ENCODE measurements around the gene LTF.
"Not testable (repeated sequence)": the region's sequence is repeated elsewhere in the genome, so short reads cannot be mapped to it uniquely, and the experiment has no call there.

The LTF gene

GRCh38 chr3:46433841-46434240 lies 30.9 kb downstream of the LTF start:
- FAIRE-seq: no peak
- TF ChIP-seq POLR2A (IDR thresholded peaks at IDR 0.05; ENCODE audit: low read depth, low read length) (no peak), SPI1 (IDR thresholded peaks at IDR 0.05; ENCODE audit: low read depth, low read length) (no peak), TAF1 (IDR thresholded peaks at IDR 0.05; ENCODE audit: low read depth, low read length) (no peak), POU2F2 (IDR thresholded peaks at IDR 0.05; ENCODE audit: low read depth, low read length) (no peak), PAX5 (IDR thresholded peaks at IDR 0.05; ENCODE audit: insufficient read depth, low read length, severe bottlenecking) (no peak), POLR2AphosphoS5 (IDR thresholded peaks at IDR 0.05; ENCODE audit: low read depth, low read length) (no peak)
- no peak for DNase-seq (ENCODE audit: insufficient read length, low spot score)

DNA sequence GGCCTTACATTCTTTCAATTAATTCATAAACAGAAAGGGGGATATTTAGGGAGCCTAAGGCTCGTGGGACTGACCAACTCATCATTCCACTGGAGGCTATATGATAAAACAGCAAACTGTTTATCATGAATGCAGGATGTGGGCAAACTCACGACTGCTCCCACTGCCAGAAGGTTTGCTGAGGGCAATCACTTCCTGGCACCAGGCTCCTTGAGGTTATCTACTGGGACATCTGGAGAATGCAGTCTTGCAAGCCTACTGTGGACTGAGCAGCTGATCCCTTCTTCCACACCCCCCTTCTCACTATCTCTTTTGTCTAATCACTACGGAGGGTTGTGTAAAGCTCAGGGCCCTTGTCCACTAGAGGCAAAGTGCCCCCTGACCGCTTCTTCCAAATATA lies 31.6 kb downstream of the LTF start:
- not testable (repeated sequence) for FAIRE-seq; DNase-seq (ENCODE audit: insufficient read length, low spot score)

DNA sequence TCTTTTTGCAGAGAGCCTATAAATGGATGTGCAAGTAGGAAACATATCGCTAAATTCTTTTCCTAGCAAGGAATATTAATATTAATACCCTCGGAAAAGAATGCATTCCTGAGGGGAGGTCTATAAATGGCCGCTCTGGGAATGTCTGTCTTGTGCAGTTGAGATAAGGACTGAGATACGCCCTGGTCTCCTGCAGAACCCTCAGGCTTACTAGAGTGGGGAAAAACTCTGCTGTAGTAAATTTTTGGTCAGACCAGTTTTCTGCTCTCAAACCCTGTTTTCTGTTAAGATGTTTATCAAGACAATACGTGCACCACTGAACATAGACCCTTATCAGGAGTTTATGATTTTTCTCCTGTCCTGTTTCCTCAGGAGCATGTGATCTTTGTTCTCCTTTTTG lies 32.8 kb downstream of the LTF start:
- DNase-seq (ENCODE audit: insufficient read length, low spot score); FAIRE-seq: not testable (repeated sequence)

DNA sequence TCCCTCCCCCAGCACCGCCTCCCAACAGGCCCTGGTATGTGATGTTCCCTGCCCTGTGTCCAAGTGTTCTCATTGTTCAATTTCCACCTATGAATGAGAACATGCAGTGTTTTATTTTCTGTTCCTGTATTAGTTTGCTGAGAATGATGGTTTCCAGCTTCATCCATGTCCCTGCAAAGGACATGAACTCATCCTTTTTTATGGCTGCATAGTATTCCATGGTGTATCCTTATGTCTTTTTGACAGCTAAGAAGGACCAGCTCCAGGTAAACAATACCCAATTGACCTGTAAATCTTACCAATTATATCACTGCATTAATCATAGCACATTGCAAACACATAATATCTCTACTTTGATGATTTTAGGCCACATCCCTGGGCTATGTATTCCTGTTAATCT lies 33.8 kb downstream of the LTF start:
- DNase-seq (ENCODE audit: insufficient read length, low spot score); FAIRE-seq: not testable (repeated sequence)

DNA sequence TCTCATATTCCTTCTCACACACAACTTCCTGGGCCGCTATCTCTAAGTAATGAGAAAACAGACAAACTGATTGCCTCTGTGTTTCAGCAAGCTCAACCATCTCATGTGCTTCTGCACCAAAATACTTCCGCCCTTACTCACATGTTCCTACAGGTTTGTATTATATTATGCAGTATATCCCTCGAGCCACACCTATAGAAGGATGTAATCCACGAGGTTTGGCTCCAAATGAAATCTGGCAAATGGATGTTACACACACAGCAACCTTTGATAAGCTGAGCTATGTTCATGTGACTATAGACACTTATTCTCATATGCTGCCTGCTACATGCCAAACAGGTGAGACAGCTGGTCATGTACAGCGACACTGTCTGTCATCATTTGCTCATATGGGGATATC lies 35.0 kb downstream of the LTF start:
- FAIRE-seq (no peak), DNase-seq (ENCODE audit: insufficient read length, low spot score) (no peak)
- no peak for TF ChIP-seq POU2F2 (IDR thresholded peaks at IDR 0.05; ENCODE audit: low read depth, low read length)

DNA sequence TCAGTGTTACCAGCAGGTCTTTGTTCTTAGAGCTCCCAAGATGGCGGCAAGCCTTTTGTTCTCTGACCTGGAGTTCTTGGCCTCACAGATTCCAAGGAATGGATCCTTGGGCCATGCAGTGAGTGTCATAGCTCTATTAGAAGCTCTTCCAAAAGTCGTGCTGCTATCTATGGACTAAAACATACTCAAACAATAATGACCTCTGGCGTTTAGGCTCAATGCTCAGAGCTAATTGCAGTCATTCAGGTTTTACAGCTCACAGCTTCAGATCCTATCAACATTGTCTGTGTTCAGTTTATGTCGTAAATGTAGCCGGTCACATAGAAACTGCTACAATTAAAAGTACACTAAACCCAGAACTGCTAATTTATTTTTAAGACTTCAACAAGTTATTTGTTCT lies 35.5 kb downstream of the LTF start:
- TF ChIP-seq TAF1 (IDR thresholded peaks at IDR 0.05; ENCODE audit: low read depth, low read length): no peak
- DNase-seq (ENCODE audit: insufficient read length, low spot score) (no peak), FAIRE-seq (no peak)

DNA sequence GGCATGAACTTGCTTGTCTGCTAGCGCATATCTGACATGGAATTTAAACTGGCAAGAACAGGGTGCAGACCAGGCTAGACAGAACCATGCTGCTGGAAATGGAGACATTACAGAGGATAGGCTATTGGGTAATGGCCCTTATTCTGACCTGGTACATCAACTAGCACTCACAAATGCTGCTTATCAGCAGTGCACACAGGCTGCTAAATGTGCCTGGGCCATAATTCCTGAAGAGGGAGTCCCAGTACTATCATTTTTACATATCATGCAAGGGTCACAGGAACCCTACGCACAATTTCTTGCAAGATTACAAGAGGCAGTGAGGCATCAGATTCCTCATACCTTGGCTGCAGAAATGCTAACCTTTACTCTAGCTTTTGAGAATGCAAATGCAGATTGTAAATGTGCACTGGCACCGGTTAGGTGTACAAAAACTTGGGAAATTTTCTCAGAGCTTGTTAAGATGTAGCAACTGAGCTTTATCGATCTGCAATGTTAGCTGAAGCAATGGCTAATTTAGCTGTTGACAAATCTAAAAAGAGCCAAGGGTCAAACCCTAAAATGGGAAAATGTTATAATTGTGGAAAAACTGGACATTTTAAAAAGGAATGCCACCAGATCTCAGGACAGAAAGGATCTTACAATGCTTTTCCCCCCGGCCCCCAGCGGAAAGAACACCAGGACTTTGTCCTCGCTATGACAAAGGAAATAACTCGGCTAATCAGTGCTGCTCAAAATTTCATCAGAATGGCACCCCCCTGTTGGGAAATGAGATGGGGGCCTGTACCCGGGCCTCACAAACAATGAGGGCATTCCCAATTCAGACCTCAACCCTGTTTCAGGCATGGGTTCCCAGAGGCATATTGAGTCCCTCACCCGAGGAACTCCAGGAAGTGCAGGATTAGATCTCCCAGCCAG lies 36.5 kb downstream of the LTF start:
- FAIRE-seq: no peak

DNA sequence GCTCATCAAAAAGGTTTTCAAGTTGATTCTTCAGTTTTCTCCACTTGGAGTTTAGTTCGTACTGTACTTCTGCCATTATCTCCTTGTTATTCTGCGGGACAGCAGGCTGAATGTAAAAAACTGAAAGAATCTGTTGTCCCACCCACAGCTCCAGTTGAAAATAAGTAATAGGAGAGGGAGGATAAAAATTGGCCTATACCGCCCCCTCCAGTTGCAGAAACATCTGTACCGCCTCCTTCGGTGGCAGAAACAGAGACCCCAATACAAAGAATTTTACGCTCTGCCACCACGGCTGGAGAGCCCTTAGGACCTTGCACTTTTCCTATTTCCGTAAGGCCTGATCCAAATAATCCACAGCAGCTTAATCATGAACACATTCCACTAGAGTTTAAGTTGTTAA lies 37.3 kb downstream of the LTF start:
- DNase-seq (ENCODE audit: insufficient read length, low spot score); FAIRE-seq: not testable (repeated sequence)

More for the DNA sequence above, 36.5 kb downstream of the LTF start:
- no peak for DNase-seq (ENCODE audit: insufficient read length, low spot score)
- TF ChIP-seq PAX5 (IDR thresholded peaks at IDR 0.05; ENCODE audit: insufficient read depth, low read length, severe bottlenecking) (no peak), POLR2AphosphoS5 (IDR thresholded peaks at IDR 0.05; ENCODE audit: low read depth, low read length) (no peak), POU2F2 (IDR thresholded peaks at IDR 0.05; ENCODE audit: low read depth, low read length) (no peak), POLR2A (IDR thresholded peaks at IDR 0.05; ENCODE audit: low read depth, low read length) (no peak), TAF1 (IDR thresholded peaks at IDR 0.05; ENCODE audit: low read depth, low read length) (no peak), SPI1 (IDR thresholded peaks at IDR 0.05; ENCODE audit: low read depth, low read length) (no peak)

DNA sequence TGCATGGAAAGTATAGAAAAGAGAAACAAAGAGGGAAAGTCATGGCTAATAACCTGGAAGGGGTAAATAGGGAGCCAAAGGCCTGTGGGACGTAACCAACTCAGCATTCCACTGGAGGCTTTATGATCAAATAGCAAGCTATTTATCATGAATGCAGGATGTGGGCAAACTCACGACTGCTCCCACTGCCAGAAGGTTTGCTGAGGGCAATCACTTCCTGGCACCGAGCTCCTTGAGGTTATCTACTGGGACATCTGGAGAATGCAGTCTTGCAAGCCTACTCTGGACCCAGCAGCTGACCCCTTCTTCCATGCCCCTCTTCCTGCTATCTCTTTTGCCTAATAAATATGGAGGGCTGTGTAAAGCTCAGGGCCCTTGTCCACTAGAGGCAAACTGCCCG lies 38.2 kb downstream of the LTF start:
- FAIRE-seq; DNase-seq (ENCODE audit: insufficient read length, low spot score): not testable (repeated sequence)

DNA sequence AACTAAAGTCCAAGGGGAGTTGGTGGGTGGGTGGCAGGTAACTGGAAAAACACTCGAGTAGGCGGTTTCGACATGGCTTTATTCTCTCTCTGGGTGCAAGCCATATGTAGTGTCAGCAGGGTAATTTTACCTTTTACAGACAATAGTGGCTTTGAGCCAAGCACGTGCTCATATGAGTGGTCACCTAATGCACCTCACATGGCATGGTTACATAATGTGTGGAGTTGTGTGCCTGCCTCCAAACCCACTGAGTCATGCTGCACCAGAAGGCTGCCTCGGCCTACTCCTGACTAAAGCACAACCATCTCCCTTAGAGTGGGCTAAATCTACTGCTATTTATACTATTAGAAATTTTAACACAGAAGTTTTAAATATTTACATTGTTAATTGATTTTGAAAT lies 41.1 kb downstream of the LTF start:
- no peak for DNase-seq (ENCODE audit: insufficient read length, low spot score)
- TF ChIP-seq POLR2AphosphoS5 (IDR thresholded peaks at IDR 0.05; ENCODE audit: low read depth, low read length) (no peak), SPI1 (IDR thresholded peaks at IDR 0.05; ENCODE audit: low read depth, low read length) (no peak), PAX5 (IDR thresholded peaks at IDR 0.05; ENCODE audit: insufficient read depth, low read length, severe bottlenecking) (no peak), POU2F2 (IDR thresholded peaks at IDR 0.05; ENCODE audit: low read depth, low read length) (no peak), TAF1 (IDR thresholded peaks at IDR 0.05; ENCODE audit: low read depth, low read length) (no peak), POLR2A (IDR thresholded peaks at IDR 0.05; ENCODE audit: low read depth, low read length) (no peak)
- FAIRE-seq: no peak

DNA sequence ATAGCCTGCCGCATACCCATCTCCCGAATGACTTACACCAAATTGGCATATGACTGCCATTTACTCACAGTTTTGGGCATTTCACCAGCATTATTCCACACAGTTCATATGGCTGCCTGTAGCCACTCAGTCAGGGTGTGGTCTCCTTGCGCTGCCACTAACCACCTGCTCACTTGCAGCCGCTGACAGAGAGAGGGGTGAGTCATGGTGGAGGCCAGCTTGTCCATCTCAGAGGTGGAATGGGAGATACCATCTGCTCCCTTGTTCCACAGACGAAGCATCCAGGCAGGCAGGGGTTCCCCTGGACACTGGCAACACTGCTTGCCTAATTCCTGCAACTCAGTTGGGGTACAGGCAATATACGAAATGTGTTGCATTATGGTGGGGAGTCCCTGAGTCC lies 42.1 kb downstream of the LTF start:
- TF ChIP-seq POLR2A (IDR thresholded peaks at IDR 0.05; ENCODE audit: low read depth, low read length): no peak
- no peak for TF ChIP-seq SPI1 (IDR thresholded peaks at IDR 0.05; ENCODE audit: low read depth, low read length)
- TF ChIP-seq POLR2AphosphoS5 (IDR thresholded peaks at IDR 0.05; ENCODE audit: low read depth, low read length): no peak
- TF ChIP-seq PAX5 (IDR thresholded peaks at IDR 0.05; ENCODE audit: insufficient read depth, low read length, severe bottlenecking): no peak
- TF ChIP-seq POU2F2 (IDR thresholded peaks at IDR 0.05; ENCODE audit: low read depth, low read length): no peak
- no peak for TF ChIP-seq TAF1 (IDR thresholded peaks at IDR 0.05; ENCODE audit: low read depth, low read length)
- no peak for FAIRE-seq
- no peak for DNase-seq (ENCODE audit: insufficient read length, low spot score)

DNA sequence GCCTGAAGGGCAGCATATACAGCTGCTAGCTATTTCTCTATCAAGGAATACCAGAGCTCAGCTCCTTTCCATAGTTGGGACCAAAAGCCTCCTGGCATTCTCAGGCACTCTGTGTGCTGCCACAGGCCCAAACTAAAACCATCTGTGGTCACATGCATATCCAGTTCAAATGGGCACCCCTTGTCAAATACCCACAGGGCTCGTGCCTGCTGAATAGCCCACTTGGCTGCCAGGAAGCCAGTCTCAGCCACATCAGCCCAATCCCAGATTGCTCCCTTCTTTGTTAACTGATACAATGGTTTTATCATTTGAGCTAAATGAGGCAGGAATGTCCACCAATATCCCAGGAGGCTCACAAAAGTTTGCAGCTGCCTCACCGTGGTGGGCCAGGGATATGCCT lies 43.8 kb downstream of the LTF start:
- FAIRE-seq: no peak
- no peak for TF ChIP-seq POLR2AphosphoS5 (IDR thresholded peaks at IDR 0.05; ENCODE audit: low read depth, low read length)
- no peak for TF ChIP-seq POU2F2 (IDR thresholded peaks at IDR 0.05; ENCODE audit: low read depth, low read length)
- no peak for TF ChIP-seq PAX5 (IDR thresholded peaks at IDR 0.05; ENCODE audit: insufficient read depth, low read length, severe bottlenecking)
- no peak for TF ChIP-seq TAF1 (IDR thresholded peaks at IDR 0.05; ENCODE audit: low read depth, low read length)
- TF ChIP-seq POLR2A (IDR thresholded peaks at IDR 0.05; ENCODE audit: low read depth, low read length): no peak
- TF ChIP-seq SPI1 (IDR thresholded peaks at IDR 0.05; ENCODE audit: low read depth, low read length): no peak

More for the DNA sequence above, 43.8 kb downstream of the LTF start:
- DNase-seq (ENCODE audit: insufficient read length, low spot score): no peak

All from GM12891 (cell line).